GM12874 (cell line): ENCODE data around the gene TAPT1.

Source experiments
- CTCF ChIP-seq: IDR thresholded peaks from 2 replicates; pipeline ENCODE4 v1.5.1; 2011; ENCODE audit warnings: low read depth, mild to moderate bottlenecking, control low read depth, low read length, moderate library complexity; ENCODE audit not compliant: insufficient read depth

Gene TAPT1

GRCh38 chr4:16162891-16163290, 63.4 kb downstream of the TAPT1 start:
- TF ChIP-seq CTCF, result no peak

- no peak for TF ChIP-seq CTCF
Observed at GRCh38 chr4:16161851-16162408, 64.3 kb downstream of the TAPT1 start.

GRCh38 chr4:16160457-16160856, 65.8 kb downstream of the TAPT1 start:
- no peak for TF ChIP-seq CTCF

- TF ChIP-seq CTCF, result no peak
Observed at GRCh38 chr4:16159286-16159685, 67.0 kb downstream of the TAPT1 start.

GRCh38 chr4:16158504-16158852, 67.8 kb downstream of the TAPT1 start:
- no peak for TF ChIP-seq CTCF

- TF ChIP-seq CTCF, result no peak
Observed at GRCh38 chr4:16157609-16158503, 68.4 kb downstream of the TAPT1 start.

GRCh38 chr4:16155528-16156169, 70.6 kb downstream of the TAPT1 start:
- no peak for TF ChIP-seq CTCF
